Measurements from ENCODE around the gene FMO5.

DNA sequence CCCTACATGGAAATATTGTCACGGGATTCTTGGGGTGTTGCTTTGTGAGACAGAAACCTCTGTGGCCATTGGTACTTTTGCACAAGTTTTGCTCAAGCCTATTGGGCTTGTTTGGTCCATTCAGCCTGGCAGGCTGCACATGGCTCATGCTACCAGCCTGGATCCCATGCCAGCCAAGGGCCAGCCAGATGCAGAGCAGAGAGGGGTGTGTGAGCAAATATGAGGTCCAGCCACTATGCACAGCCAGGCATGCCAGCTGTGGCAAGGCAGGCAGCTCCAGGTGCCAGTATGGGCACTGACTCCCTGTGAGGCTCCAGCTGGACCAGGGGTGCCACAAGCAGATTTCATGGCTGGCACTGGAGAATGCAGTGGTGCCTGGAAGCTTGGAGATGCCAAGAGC lies 10.7 kb upstream of the FMO5 start:
- TF ChIP-seq POLR2A (IDR thresholded peaks at IDR 0.05; ENCODE audit: low read depth, low read length) (no peak), POLR2AphosphoS5 (IDR thresholded peaks at IDR 0.05; ENCODE audit: low read length) (no peak), ZNF24 (IDR thresholded peaks at IDR 0.05) (no peak), NRF1 (conservative IDR thresholded peaks at IDR 0.05; ENCODE audit: low read depth, low read length) (no peak), BACH1 (IDR thresholded peaks at IDR 0.05; ENCODE audit: borderline replicate concordance) (no peak), CBX5 (IDR thresholded peaks at IDR 0.05; ENCODE audit: low read depth) (no peak), STAT3 (IDR thresholded peaks at IDR 0.05; ENCODE audit: low read depth, low read length) (no peak), BCL11A (IDR thresholded peaks at IDR 0.05; ENCODE audit: low read depth, low read length) (no peak), TARDBP (IDR thresholded peaks at IDR 0.05; ENCODE audit: borderline replicate concordance) (no peak), MYC (IDR thresholded peaks at IDR 0.05; ENCODE audit: insufficient read depth, insufficient read length, insufficient replicate concordance, low read length, severe bottlenecking) (no peak), ZZZ3 (IDR thresholded peaks at IDR 0.05; ENCODE audit: control insufficient read depth, insufficient read length, low read depth) (no peak), SMAD1 (IDR thresholded peaks at IDR 0.05; ENCODE audit: low read depth, partially characterized antibody) (no peak)
- TF ChIP-seq, protein P1, sequence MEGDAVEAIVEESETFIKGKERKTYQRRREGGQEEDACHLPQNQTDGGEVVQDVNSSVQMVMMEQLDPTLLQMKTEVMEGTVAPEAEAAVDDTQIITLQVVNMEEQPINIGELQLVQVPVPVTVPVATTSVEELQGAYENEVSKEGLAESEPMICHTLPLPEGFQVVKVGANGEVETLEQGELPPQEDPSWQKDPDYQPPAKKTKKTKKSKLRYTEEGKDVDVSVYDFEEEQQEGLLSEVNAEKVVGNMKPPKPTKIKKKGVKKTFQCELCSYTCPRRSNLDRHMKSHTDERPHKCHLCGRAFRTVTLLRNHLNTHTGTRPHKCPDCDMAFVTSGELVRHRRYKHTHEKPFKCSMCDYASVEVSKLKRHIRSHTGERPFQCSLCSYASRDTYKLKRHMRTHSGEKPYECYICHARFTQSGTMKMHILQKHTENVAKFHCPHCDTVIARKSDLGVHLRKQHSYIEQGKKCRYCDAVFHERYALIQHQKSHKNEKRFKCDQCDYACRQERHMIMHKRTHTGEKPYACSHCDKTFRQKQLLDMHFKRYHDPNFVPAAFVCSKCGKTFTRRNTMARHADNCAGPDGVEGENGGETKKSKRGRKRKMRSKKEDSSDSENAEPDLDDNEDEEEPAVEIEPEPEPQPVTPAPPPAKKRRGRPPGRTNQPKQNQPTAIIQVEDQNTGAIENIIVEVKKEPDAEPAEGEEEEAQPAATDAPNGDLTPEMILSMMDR (IDR thresholded peaks at IDR 0.05 in 2 of 3, conservative IDR thresholded peaks at IDR 0.05 in 1 of 3; ENCODE audit: control insufficient read depth in 2 of 3, extremely low read depth in 1 of 3, insufficient read depth in 1 of 3, low read depth in 3 of 3, low read length in 3 of 3) = no peak
- TF ChIP-seq, protein P2, sequence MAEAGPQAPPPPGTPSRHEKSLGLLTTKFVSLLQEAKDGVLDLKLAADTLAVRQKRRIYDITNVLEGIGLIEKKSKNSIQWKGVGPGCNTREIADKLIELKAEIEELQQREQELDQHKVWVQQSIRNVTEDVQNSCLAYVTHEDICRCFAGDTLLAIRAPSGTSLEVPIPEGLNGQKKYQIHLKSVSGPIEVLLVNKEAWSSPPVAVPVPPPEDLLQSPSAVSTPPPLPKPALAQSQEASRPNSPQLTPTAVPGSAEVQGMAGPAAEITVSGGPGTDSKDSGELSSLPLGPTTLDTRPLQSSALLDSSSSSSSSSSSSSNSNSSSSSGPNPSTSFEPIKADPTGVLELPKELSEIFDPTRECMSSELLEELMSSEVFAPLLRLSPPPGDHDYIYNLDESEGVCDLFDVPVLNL (IDR thresholded peaks at IDR 0.05; ENCODE audit: low read depth, low read length) = no peak

Data from GM12878 (cell line).